OCI-LY1 (cell line): ENCODE measurements around the gene IGF2R.

Source experiments
- H2AFZ ChIP-seq: fragments of 200-600 bp; sonication (generic), shearing (Covaris generic); 2 replicates; pipeline ENCODE4 v1.6.0; 2014; ENCODE audit warnings: antibody characterized with exemption, mild to moderate bottlenecking, low read length
- H3F3A ChIP-seq: fragments of 200-600 bp; sonication (generic), shearing (Covaris generic); 2 replicates; pipeline ENCODE4 v1.6.0; 2014; ENCODE audit warnings: mild to moderate bottlenecking, antibody characterized with exemption, low read length, moderate library complexity; ENCODE audit not compliant: insufficient read depth
- H3K27ac ChIP-seq: fragments of 200-600 bp; sonication (generic); 2 replicates; pipeline ENCODE4 v1.5.1; 2014; ENCODE audit warnings: low read length, mixed run types, mild to moderate bottlenecking, low read depth; ENCODE audit not compliant: poor library complexity, severe bottlenecking
- H3K27me3 ChIP-seq: fragments of 200-600 bp; sonication (generic); 2 replicates; pipeline ENCODE4 v1.6.0; 2014; ENCODE audit warnings: antibody characterized with exemption, mild to moderate bottlenecking, low read length, moderate library complexity; ENCODE audit not compliant: insufficient read depth
- H3K36me3 ChIP-seq: fragments of 200-600 bp; sonication (generic); 2 replicates; pipeline ENCODE4 v1.6.1; 2014; ENCODE audit warnings: mild to moderate bottlenecking, antibody characterized with exemption, low read length, moderate library complexity, mixed read lengths; ENCODE audit not compliant: insufficient read depth
- H3K4me1 ChIP-seq: fragments of 200-600 bp; sonication (generic); 2 replicates; pipeline ENCODE4 v1.5.1; 2014; ENCODE audit warnings: mild to moderate bottlenecking, low read length, moderate library complexity; ENCODE audit not compliant: insufficient read depth, severe bottlenecking
- H3K4me2 ChIP-seq: fragments of 200-600 bp; sonication (generic), shearing (Covaris generic); 2 replicates; pipeline ENCODE4 v1.6.1; 2014; ENCODE audit warnings: low read length
- H3K4me3 ChIP-seq: fragments of 200-600 bp; sonication (generic); 2 replicates; pipeline ENCODE4 v1.5.1; 2014; ENCODE audit warnings: low read length, low read depth, mild to moderate bottlenecking, mixed read lengths; ENCODE audit not compliant: poor library complexity, severe bottlenecking
- H3K79me2 ChIP-seq: fragments of 200-600 bp; shearing (Covaris generic); 2 replicates; pipeline ENCODE4 v1.6.1; 2016; ENCODE audit warnings: mixed run types, low read length, mixed read lengths; ENCODE audit not compliant: insufficient read depth
- H3K9ac ChIP-seq: fragments of 200-600 bp; sonication (generic), shearing (Covaris generic); 2 replicates; pipeline ENCODE4 v1.6.1; 2014; ENCODE audit warnings: mild to moderate bottlenecking, low read length, mixed read lengths
- H3K9me2 ChIP-seq: fragments of 200-600 bp; sonication (generic), shearing (Covaris generic); 2 replicates; pipeline ENCODE4 v1.6.1; 2014; ENCODE audit warnings: low read depth, mild to moderate bottlenecking, low read length, mixed read lengths
- H3K9me3 ChIP-seq: fragments of 200-600 bp; shearing (Covaris generic); 2 replicates; pipeline ENCODE4 v1.6.1; 2014; ENCODE audit warnings: low read length, mixed read lengths
- H4K20me1 ChIP-seq: fragments of 200-600 bp; sonication (generic), shearing (Covaris generic); 2 replicates; pipeline ENCODE4 v1.6.0; 2016; ENCODE audit warnings: mild to moderate bottlenecking, low read length; ENCODE audit not compliant: insufficient read depth
- EZH2 ChIP-seq: fragments of 200-600 bp; sonication (generic), shearing (Covaris generic); IDR thresholded peaks from 2 replicates; pipeline ENCODE4 v1.8.0; 2017; ENCODE audit warnings: borderline replicate concordance, mixed run types, mild to moderate bottlenecking, antibody characterized with exemption, low read length, moderate library complexity, mixed read lengths
- TF ChIP-seq, protein P1 (sequence below): fragments of 200-600 bp; sonication (generic), shearing (Covaris generic); IDR thresholded peaks from 2 replicates; pipeline ENCODE4 v1.5.1; 2017; ENCODE audit warnings: mild to moderate bottlenecking, antibody characterized with exemption, low read length, moderate library complexity, mixed read lengths

The IGF2R gene

GRCh38 chr6:160134779-160135547, 166.1 kb downstream of the IGF2R start:
- Histone ChIP-seq H4K20me1 (no peaks in the 10 kb centered on the region), H3F3A (no peaks in the 10 kb centered on the region), H3K4me2 (no peak overlapping the region), H3K36me3 (no peaks in the 10 kb centered on the region), H3K9me2 (no peaks in the 10 kb centered on the region), H3K4me3 (no peak overlapping the region), H3K27me3 (no peaks in the 10 kb centered on the region; the same call in 1 of the 2 replicates), H3K4me1 (no peaks in the 10 kb centered on the region), H3K9ac (no peak overlapping the region), H2AFZ (no peak overlapping the region), H3K27ac (no peak overlapping the region), H3K9me3 (no peaks in the 10 kb centered on the region), H3K79me2 (no peaks in the 10 kb centered on the region)
- TF ChIP-seq, protein P1, sequence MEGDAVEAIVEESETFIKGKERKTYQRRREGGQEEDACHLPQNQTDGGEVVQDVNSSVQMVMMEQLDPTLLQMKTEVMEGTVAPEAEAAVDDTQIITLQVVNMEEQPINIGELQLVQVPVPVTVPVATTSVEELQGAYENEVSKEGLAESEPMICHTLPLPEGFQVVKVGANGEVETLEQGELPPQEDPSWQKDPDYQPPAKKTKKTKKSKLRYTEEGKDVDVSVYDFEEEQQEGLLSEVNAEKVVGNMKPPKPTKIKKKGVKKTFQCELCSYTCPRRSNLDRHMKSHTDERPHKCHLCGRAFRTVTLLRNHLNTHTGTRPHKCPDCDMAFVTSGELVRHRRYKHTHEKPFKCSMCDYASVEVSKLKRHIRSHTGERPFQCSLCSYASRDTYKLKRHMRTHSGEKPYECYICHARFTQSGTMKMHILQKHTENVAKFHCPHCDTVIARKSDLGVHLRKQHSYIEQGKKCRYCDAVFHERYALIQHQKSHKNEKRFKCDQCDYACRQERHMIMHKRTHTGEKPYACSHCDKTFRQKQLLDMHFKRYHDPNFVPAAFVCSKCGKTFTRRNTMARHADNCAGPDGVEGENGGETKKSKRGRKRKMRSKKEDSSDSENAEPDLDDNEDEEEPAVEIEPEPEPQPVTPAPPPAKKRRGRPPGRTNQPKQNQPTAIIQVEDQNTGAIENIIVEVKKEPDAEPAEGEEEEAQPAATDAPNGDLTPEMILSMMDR, result no peak
- no peak for TF ChIP-seq EZH2

DNA sequence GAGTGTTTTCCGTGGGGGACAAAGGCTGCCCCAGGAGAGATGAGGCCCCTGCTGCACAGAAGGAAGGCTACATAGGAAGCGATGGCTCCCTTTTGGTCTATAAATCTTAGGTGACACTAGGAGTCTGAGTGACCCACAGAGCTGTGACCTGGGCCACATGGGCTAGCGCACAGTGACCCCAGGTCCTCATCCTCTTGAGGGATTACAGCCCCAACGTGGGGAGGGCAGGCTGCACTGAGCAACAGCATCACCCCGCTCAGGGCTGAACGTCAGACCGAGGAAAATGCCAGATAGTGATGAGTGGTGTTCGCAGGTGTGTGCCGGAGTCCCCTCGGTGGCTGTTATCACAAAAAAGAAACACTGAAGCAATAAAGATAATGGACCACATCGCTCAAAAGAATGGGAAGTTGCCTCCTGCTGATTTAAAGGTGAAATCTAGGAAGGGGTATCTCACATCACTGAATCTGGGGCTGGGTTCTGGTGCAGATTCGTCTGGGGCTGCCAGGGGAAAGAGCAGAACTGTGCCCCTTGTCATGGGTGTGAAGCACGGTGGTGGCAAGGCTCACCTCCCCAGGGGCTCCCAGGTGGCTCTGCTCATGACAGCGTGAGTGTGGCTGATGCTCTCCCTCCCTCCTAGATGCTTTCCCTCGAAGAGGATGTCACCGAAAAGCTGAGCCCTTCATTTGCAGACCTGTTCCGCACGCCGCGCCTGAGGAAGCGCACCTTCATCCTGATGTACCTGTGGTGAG, 167.2 kb downstream of the IGF2R start:
- TF ChIP-seq, protein P1, result no peak
- TF ChIP-seq EZH2, result no peak
- Histone ChIP-seq H3K79me2 (no peaks in the 10 kb centered on the region), H3F3A (no peaks in the 10 kb centered on the region), H3K9me3 (no peaks in the 10 kb centered on the region), H3K4me1 (no peaks in the 10 kb centered on the region), H3K27me3 (no peaks in the 10 kb centered on the region; the same call in 1 of the 2 replicates), H3K9ac (no peak overlapping the region), H3K9me2 (no peaks in the 10 kb centered on the region), H3K27ac (no peak overlapping the region), H3K36me3 (no peaks in the 10 kb centered on the region), H3K4me2 (no peak overlapping the region), H3K4me3 (no peak overlapping the region), H4K20me1 (no peaks in the 10 kb centered on the region), H2AFZ (no peak overlapping the region)

DNA sequence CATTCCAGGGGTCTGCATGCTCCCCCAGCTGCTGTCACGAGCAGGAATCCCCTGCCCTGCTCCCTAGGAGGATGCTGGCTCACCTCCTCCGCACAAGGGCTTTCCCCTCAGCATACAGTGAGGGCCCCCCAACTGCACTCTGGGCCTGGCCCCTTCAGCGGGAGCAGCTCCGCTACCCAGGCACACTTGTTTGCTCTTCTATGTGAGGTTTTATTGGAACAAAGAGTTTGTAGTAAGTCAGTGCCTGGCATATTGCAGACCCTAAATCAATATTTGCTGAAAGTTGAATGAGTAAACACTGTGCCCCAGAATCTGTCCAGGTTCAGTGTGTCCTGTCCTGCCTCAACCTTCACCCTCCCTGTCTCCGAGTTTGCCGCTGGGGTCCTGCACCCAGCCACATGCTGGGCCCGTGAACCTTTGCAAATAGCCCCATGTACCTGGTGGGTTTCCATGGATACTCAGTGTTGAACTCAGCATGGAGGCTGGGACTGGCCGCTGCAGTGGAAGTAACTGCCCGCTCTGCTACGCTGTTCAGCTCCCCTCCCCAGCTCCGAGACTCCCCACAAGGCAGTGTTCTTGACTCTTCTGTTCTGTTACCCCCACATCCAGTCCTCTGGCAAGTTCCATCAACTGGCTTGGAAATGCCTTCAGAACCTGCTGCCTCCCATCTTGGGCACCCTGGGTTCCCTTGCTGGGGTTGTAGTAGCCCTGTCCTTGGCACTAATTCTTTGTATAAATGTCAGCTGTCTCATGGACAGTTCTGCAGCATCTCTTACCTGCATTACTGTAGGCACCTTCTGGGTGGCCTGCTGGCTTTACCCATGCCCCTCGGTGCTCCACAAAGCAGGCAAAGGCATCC, 168.5 kb downstream of the IGF2R start:
- TF ChIP-seq, protein P1, result no peak
- TF ChIP-seq EZH2, result no peak
- Histone ChIP-seq H3K36me3 (no peaks in the 10 kb centered on the region), H3K27ac (no peak overlapping the region), H3K9ac (no peak overlapping the region), H3K9me3 (no peaks in the 10 kb centered on the region), H3F3A (no peaks in the 10 kb centered on the region), H4K20me1 (no peaks in the 10 kb centered on the region), H3K4me3 (no peak overlapping the region), H2AFZ (no peak overlapping the region), H3K79me2 (no peaks in the 10 kb centered on the region), H3K4me2 (no peak overlapping the region), H3K4me1 (no peaks in the 10 kb centered on the region), H3K9me2 (no peaks in the 10 kb centered on the region), H3K27me3 (no peaks in the 10 kb centered on the region; the same call in 1 of the 2 replicates)
